Stimulated activated CD8-positive, alpha-beta memory T cell treated with anti-CD3 and anti-CD28 coated beads, Interleukin-2, amount 100 ng/mL, for 1 hour (primary cell): ENCODE results near the gene MYADM.

Experiments used
- DNase-seq, 2 donors: peaks; one replicate each; pipeline ENCODE4 v3.0.0-alpha.2; 2020; ENCODE audit warnings: low read depth in 2 of 2

The MYADM gene

DNA sequence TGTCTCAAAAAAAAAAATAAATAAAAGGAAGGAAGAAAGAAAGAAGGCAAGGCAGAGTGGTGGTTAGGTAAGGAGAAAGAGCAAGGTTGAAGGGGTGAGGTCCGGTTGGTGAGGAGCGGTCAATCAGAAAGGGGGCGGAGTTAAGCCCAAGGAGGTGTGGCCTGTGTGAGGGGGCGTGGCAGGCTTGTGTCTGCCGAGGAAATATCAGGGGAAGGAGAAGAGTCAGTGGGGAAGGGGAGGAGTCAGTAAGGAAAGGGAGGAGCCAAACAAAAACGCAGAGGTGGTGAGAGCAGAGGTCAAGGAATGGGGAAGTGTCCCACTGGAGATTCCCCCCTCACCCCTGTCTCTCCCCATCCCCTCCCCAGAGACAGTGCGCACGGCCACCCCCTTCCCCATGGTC is 47.3 kb downstream of the MYADM start:
- no peak for DNase-seq

DNA sequence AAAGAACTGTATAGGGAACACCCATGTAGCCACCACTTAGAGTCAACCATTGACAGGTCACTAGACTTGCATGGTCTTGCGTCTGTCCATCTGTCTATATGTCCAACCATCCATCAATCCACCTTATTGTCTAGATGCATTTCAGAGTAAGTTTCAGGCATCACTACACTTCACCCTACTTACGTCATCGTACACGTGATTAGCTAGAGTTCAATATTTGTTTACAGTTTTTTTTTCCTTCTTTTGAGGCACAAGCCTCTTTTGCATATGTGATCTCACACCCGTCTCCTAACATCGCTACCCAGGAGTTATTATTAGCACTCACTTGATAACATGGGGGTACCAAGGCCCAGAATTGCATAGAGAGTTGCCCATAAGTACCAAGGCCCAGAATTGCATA is 48.3 kb downstream of the MYADM start:
- DNase-seq = no peak

DNA sequence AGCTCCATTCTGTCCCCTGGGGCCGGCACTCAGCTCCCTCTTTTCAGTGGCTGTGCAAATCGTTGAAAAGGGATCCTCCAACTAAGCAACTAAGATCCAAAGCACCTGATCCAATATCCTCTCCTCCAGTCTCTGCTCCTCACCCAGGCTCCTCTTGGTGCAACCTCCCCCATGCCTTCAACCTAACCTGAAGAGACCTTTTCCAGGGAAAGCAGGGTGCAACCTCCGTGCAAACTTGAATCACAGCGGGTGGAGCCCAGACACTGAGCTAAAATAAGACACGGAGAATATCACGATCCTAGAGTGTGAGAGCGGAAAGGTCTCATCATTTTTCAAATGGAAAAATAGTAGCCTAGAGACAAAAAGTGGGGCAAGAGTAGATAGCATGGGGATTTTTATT is 49.7 kb downstream of the MYADM start:
- no peak for DNase-seq
